MG63 (cell line): ENCODE data around the gene ITCH. TPM values are rescaled to one million over a fixed set of nuclear protein-coding genes. Genes with fewer than 3 reads are reported as not detected.

Experiments used
- DNase-seq: peaks from one replicate; pipeline ENCODE4 v3.0.0-alpha.2; 2020
- H3K27me3 ChIP-seq: fragments of 250-450 bp; sonication (Bioruptor Pico); 2 replicates; pipeline ENCODE4 v1.5.1; 2020; ENCODE audit warnings: mild to moderate bottlenecking, moderate library complexity
- H3K36me3 ChIP-seq: fragments of 250-450 bp; sonication (Bioruptor Pico); 2 replicates; pipeline ENCODE4 v1.5.1; 2020; ENCODE audit warnings: mild to moderate bottlenecking, moderate library complexity
- H3K4me3 ChIP-seq: fragments of 250-450 bp; sonication (Bioruptor Pico); 2 replicates; pipeline ENCODE4 v1.5.1; 2020; ENCODE audit warnings: mild to moderate bottlenecking, moderate library complexity
- H3K9me3 ChIP-seq: fragments of 250-450 bp; sonication (Bioruptor Pico); 2 replicates; pipeline ENCODE4 v1.5.1; 2020; ENCODE audit warnings: mild to moderate bottlenecking, moderate library complexity
- total RNA-seq: library from RNA; depleted of rRNA; stranded (reverse); fragments of >200 nt; shearing (Covaris generic); gene quantifications from 2 replicates; pipeline ENCODE4 v1.2.3, GENCODE V29; 2014; ENCODE audit warnings: low replicate concordance; rRNA removed

Gene ITCH
- total RNA-seq, 1 experiment from 2014 or later: 26.2 TPM

- H3K9me3 ChIP-seq: no peaks in the 10 kb centered on the region
- DNase-seq: peak; percentile 72
- peak within 1 kb of the TSS; percentile 40 for H3K4me3 ChIP-seq
- peaks cover 5% of the 10 kb centered on the region for H3K36me3 ChIP-seq
- no peaks in the 10 kb centered on the region for H3K27me3 ChIP-seq
Observed at GRCh38 chr20:34558320-34559218, 195.5 kb downstream of the ITCH start, which contains the start of gene MAP1LC3A. TSS of gene MAP1LC3A (plus strand) at chr20:34558718. CDS start at chr20:34558869, 151 bp downstream.

DNA sequence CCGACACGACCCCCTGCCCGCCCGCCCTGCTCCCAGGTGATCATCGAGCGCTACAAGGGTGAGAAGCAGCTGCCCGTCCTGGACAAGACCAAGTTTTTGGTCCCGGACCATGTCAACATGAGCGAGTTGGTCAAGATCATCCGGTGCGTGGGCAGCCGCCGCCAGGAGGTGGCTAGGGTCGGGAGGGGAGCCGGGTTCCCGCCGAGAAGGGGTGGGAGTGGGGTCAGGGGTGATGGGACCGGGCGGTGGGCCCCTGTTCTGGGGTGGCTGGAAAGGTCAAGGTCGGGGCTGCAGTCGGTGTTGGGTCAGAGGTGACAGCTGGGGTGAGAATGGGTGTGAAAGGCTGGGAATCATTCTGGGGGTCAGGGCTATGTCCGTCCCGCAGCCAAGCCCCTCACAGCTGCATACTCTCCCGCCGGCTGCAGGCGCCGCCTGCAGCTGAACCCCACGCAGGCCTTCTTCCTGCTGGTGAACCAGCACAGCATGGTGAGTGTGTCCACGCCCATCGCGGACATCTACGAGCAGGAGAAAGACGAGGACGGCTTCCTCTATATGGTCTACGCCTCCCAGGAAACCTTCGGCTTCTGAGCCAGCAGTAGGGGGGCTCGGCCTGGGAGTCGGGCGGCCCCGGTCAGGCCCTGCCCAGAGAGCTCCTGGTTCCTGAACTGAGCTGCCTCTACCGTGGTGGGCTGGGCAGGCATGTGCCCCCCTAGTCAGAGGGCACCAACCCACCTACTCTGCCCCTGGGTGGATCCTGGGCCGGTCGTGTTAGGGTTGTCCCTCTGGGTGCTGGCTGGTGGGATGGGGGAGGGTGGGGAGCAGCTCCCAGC, 196.5 kb downstream of the ITCH start:
- H3K9me3 ChIP-seq: no peaks in the 10 kb centered on the region
- no peak for DNase-seq
- no peaks in the 10 kb centered on the region for H3K27me3 ChIP-seq
- peaks cover 8% of the 10 kb centered on the region for H3K36me3 ChIP-seq
- no peak overlapping the region for H3K4me3 ChIP-seq

DNA sequence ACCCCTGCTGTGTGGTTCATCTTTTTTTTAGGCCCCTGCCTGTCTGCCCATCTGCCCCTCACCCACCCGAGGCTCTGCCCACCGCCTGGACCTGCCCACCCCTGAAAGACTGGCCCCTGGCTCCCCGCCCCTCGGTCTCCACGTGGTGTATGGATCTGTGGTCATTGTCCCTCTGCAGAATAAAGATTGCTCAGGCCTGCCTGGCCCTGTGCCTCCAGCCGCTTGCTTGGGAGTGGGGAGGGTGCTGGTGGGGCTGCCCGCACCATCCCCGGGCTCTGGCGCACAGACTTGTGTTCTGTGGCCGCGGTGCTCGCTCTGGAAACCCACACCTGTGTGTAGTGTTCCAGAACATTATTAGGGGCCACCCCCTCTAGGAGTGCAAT, 197.1 kb downstream of the ITCH start:
- Histone ChIP-seq H3K9me3 (no peaks in the 10 kb centered on the region), H3K36me3 (peaks cover 8% of the 10 kb centered on the region), H3K4me3 (no peak overlapping the region), H3K27me3 (no peaks in the 10 kb centered on the region)
- no peak for DNase-seq

- DNase-seq: no peak
- peaks cover 8% of the 10 kb centered on the region for H3K36me3 ChIP-seq
- H3K27me3 ChIP-seq: no peaks in the 10 kb centered on the region
- H3K9me3 ChIP-seq: no peaks in the 10 kb centered on the region
- no peak overlapping the region for H3K4me3 ChIP-seq
Observed at GRCh38 chr20:34560614-34561013, 197.5 kb downstream of the ITCH start.

Other genes with a start within 250 kb of the ITCH start
- gene ASIP, start 121.8 kb upstream of the ITCH start, total RNA-seq: not detected in 2 replicates
- 151 and 216 TPM in 2 replicates for gene AHCY, start 59.9 kb upstream of the ITCH start, total RNA-seq
- gene DYNLRB1, start 153.1 kb downstream of the ITCH start, total RNA-seq: 96.3 and 137 TPM in 2 replicates
- 0.13 TPM in 1 of 2 replicates, not detected in the other for gene MAP1LC3A, start 195.4 kb downstream of the ITCH start, total RNA-seq